ENCODE measurements around the gene KDM4C. TPM values are rescaled to one million over a fixed set of nuclear protein-coding genes. Genes with fewer than 3 reads are reported as not detected.

Gene KDM4C
- total RNA-seq, 1 donor from 2014 or later, result 16.5 TPM

DNA sequence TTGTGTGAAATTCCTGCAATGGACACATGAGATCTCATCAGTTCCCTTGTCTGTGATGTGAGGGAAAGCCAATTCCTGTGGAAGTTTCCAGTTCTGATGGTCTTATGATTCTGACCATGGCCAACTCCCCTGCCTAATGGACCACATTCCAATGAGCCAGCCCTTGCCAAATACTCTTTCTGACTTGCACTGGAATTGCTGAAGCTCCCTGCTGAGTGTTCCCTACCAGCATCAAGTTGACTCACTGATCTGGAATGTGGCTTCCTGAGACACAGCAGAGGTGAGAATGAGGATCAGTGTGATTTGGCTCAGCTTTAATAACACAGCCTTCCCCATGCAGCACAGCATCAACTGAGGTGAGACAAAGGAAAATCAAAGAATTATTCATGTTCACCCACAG, 427.8 kb downstream of the KDM4C start:
- no peak overlapping the region for H3K4me3 Mint-ChIP-seq
- peaks cover 3% of the 10 kb centered on the region for H3K4me1 Mint-ChIP-seq (ENCODE audit: unreplicated experiment)
- no peak for DNase-seq (ENCODE audit: extremely low spot score, unreplicated experiment)
- H3K9me3 Mint-ChIP-seq, result peaks cover 12% of the 10 kb centered on the region
- H3K36me3 Mint-ChIP-seq, result peaks cover 6% of the 10 kb centered on the region
- H3K27ac Mint-ChIP-seq, result no peak overlapping the region
- no peaks in the 10 kb centered on the region for H3K27me3 Mint-ChIP-seq
- TF ChIP-seq, protein P1, sequence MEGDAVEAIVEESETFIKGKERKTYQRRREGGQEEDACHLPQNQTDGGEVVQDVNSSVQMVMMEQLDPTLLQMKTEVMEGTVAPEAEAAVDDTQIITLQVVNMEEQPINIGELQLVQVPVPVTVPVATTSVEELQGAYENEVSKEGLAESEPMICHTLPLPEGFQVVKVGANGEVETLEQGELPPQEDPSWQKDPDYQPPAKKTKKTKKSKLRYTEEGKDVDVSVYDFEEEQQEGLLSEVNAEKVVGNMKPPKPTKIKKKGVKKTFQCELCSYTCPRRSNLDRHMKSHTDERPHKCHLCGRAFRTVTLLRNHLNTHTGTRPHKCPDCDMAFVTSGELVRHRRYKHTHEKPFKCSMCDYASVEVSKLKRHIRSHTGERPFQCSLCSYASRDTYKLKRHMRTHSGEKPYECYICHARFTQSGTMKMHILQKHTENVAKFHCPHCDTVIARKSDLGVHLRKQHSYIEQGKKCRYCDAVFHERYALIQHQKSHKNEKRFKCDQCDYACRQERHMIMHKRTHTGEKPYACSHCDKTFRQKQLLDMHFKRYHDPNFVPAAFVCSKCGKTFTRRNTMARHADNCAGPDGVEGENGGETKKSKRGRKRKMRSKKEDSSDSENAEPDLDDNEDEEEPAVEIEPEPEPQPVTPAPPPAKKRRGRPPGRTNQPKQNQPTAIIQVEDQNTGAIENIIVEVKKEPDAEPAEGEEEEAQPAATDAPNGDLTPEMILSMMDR (conservative IDR thresholded peaks at IDR 0.05), result no peak

DNA sequence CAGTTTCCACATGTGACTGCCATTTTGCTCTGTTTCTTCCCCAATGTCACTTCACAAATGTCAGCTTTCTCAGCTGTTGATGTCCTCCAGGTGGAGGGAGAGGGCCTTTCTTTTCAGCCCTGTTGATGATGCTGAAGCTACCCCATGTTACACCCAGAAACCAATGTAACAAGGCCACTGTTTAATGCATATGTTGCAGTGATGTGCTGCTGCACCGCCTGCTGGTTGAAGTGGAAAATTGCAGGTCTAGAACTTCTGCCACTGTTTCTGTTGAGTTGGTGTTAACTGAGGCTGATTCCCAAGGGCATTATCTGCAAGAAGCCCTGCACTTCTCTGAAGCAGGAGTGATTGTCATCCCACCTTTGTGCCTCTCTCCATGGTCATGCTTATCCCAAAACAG, 428.4 kb downstream of the KDM4C start:
- Mint-ChIP-seq H3K27me3 (no peaks in the 10 kb centered on the region), H3K9me3 (peaks cover 16% of the 10 kb centered on the region), H3K4me3 (no peak overlapping the region), H3K27ac (no peak overlapping the region), H3K4me1 (ENCODE audit: unreplicated experiment) (peaks cover 3% of the 10 kb centered on the region), H3K36me3 (peaks cover 6% of the 10 kb centered on the region)
- no peak for DNase-seq (ENCODE audit: extremely low spot score, unreplicated experiment)
- TF ChIP-seq, protein P1 (conservative IDR thresholded peaks at IDR 0.05), result peak; percentile 67

DNA sequence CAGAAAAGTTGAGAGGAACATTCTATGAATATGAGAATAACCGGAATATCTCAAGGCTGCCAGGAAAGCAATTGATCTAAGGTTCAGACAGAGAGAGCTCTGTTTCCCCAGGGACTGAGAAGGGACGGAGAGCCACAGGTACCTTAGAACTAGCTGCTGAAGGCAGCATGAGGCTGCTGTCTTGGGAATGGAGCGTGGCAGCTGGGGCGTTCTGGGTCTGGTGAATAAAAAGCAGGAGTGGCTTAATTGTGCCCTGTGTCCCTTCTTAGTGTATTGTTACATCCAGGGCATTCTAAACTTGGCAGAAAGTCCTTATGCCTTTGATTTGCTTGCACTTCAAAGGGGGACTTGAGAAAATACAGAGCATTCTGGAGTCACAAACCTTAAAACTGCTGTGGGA, 434.5 kb downstream of the KDM4C start:
- no peak overlapping the region for H3K27ac Mint-ChIP-seq
- peaks cover 3% of the 10 kb centered on the region for H3K36me3 Mint-ChIP-seq
- no peak for DNase-seq (ENCODE audit: extremely low spot score, unreplicated experiment)
- H3K4me1 Mint-ChIP-seq (ENCODE audit: unreplicated experiment), result no peaks in the 10 kb centered on the region
- H3K9me3 Mint-ChIP-seq, result peaks cover 13% of the 10 kb centered on the region
- no peaks in the 10 kb centered on the region for H3K27me3 Mint-ChIP-seq
- TF ChIP-seq, protein P1 (conservative IDR thresholded peaks at IDR 0.05), result no peak
- no peak overlapping the region for H3K4me3 Mint-ChIP-seq

DNA sequence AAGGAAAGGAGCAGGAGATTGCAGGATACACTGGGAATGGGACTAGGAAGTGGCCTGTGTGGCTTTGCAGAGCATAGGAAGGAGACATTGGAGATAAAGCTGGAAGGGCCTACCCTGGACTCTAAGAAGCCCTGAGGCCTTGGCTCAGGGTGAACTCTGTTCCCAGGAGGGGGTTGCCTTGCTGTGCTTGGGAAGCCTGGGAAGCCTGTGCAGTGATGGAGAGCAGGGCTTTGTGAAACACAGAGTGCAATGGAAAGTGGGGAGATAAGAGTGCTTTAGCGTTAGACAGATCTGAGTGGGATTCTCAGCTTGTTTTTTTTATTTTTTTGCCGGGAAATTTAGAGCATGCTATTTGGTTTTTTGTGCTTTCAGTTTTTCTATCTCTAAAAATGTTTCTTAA, 437.8 kb downstream of the KDM4C start:
- Mint-ChIP-seq H3K4me1 (ENCODE audit: unreplicated experiment) (no peaks in the 10 kb centered on the region), H3K36me3 (no peaks in the 10 kb centered on the region), H3K9me3 (peaks cover 5% of the 10 kb centered on the region), H3K27ac (no peak overlapping the region), H3K27me3 (no peaks in the 10 kb centered on the region), H3K4me3 (no peak overlapping the region)
- TF ChIP-seq, protein P1 (conservative IDR thresholded peaks at IDR 0.05), result no peak
- DNase-seq (ENCODE audit: extremely low spot score, unreplicated experiment), result no peak

DNA sequence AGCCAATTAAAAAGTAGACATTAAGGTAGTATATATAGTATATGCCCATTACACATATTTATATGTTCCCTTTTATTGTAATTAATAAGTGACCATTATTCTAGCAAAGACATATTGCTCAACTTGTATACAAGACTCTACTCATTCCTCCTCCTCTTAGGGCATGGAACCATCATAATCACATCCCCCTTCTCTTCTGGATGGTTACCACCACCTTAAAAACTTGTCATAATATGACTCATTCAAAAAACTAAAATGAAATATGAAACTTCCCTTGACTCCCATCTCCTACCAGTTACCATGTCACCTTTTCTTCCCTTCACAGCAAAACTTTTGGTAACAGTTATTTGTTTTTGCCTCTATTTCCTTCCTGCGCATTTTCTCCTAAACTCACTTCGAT, 438.7 kb downstream of the KDM4C start:
- no peak overlapping the region for H3K27ac Mint-ChIP-seq
- H3K9me3 Mint-ChIP-seq, result no peaks in the 10 kb centered on the region
- H3K4me3 Mint-ChIP-seq, result no peak overlapping the region
- H3K4me1 Mint-ChIP-seq (ENCODE audit: unreplicated experiment), result no peaks in the 10 kb centered on the region
- no peak for DNase-seq (ENCODE audit: extremely low spot score, unreplicated experiment)
- no peaks in the 10 kb centered on the region for H3K36me3 Mint-ChIP-seq
- H3K27me3 Mint-ChIP-seq, result peaks cover 3% of the 10 kb centered on the region
- TF ChIP-seq, protein P1 (conservative IDR thresholded peaks at IDR 0.05), result no peak

DNA sequence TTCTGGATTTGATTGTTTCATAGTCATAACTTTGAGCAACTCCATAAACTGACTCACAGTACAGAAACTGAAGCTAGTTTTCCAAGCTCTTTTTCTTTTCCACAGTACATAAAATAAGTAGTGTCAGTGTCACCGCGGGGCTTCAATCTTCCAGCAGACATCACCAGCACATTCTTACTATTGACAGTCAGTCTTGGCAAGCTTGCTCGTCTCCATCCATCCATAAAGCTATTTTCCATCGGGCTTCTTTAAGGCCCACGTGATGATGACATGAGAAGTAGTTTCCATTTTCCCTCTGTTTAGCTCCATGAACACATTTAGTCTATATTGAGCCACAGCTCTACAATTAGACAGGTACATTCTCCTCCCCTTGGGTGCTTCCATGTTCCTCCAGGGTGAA, 443.4 kb downstream of the KDM4C start:
- H3K4me3 Mint-ChIP-seq, result no peak overlapping the region
- H3K27ac Mint-ChIP-seq, result no peak overlapping the region
- peaks cover 3% of the 10 kb centered on the region for H3K27me3 Mint-ChIP-seq
- TF ChIP-seq, protein P1 (conservative IDR thresholded peaks at IDR 0.05), result no peak
- DNase-seq (ENCODE audit: extremely low spot score, unreplicated experiment), result no peak
- H3K9me3 Mint-ChIP-seq, result no peaks in the 10 kb centered on the region
- H3K36me3 Mint-ChIP-seq, result no peaks in the 10 kb centered on the region
- H3K4me1 Mint-ChIP-seq (ENCODE audit: unreplicated experiment), result no peaks in the 10 kb centered on the region
